Sigmoid colon (tissue), 7 donors: Measurements from ENCODE around the gene STXBP3. TPM values are rescaled to one million over a fixed set of nuclear protein-coding genes. Genes with fewer than 3 reads are reported as not detected.
A peak's percentile ranks its signal among the peaks of the same experiment; 100 is the strongest.

Experiments used
- DNase-seq: peaks from one replicate; pipeline ENCODE4 v3.0.0-alpha.2; 2019
- H3K27ac ChIP-seq, 4 donors: fragments of 200-600 bp; sonication (generic); one replicate each; pipeline ENCODE4 v1.5.1; 2016 to 2019; ENCODE audit warnings: mild to moderate bottlenecking in 1 of 4
- H3K27me3 ChIP-seq, 3 donors: fragments of 200-600 bp; sonication (generic); one replicate each; pipeline ENCODE4 v1.5.1; 2019; ENCODE audit warnings: mild to moderate bottlenecking in 1 of 3
- H3K36me3 ChIP-seq, 4 donors: fragments of 200-600 bp; sonication (generic); one replicate each; pipeline ENCODE4 v1.5.1; 2016 to 2019
- H3K4me1 ChIP-seq, 4 donors: fragments of 200-600 bp; sonication (generic); one replicate each; pipeline ENCODE4 v1.5.1; 2017 to 2019
- H3K4me3 ChIP-seq, 4 donors: fragments of 200-600 bp; sonication (generic); one replicate each; pipeline ENCODE4 v1.5.1; 2017 to 2019; ENCODE audit warnings: mild to moderate bottlenecking in 2 of 4, moderate library complexity in 1 of 4
- H3K9me3 ChIP-seq, 4 donors: fragments of 200-600 bp in 3 of 4; sonication (generic) in 3 of 4; one replicate each; pipeline versions ENCODE4 v1.5.1 to v1.6.1; 2013 to 2019
- EP300 ChIP-seq, 4 donors: sonication (generic); formaldehyde crosslinking; IDR thresholded peaks; one replicate each; pipeline ENCODE4 v1.6.1; 2017; ENCODE audit warnings: antibody characterized with exemption in 4 of 4
- POLR2A ChIP-seq, 2 donors: fragments of 450-650 bp; IDR thresholded peaks; one replicate each; pipeline ENCODE4 v1.6.1; 2016; ENCODE audit warnings: antibody characterized with exemption in 2 of 2, mild to moderate bottlenecking in 2 of 2, moderate library complexity in 2 of 2
- POLR2AphosphoS5 ChIP-seq, 4 donors: sonication (generic); formaldehyde crosslinking; IDR thresholded peaks; one replicate each; pipeline ENCODE4 v1.6.1; 2017; ENCODE audit warnings: antibody characterized with exemption in 4 of 4
- WGBS, 2 donors: extraction: QIAGEN DNeasy Blood & Tissue Kit; methylation state at CpG; one replicate each; pipeline ENCODE4 v1.1.7; 2013; 5-methylcytosine and 5-hydroxymethylcytosine counted together
- intact Hi-C: fragments of 100-400 bp; cut with DNase I; formaldehyde crosslinking; loops from one replicate; pipeline ENCODE4 v1.15.1; 2023
- polyA plus RNA-seq, 3 donors: library from polyadenylated mRNA; stranded (reverse); fragments of 200-250 nt; gene quantifications; one replicate each; pipeline ENCODE4 v1.2.3, GENCODE V29; 2013
- total RNA-seq, 4 donors: library from RNA; depleted of rRNA; stranded (reverse); fragments of >200 nt; gene quantifications; one replicate each; pipeline ENCODE4 v1.1.0, GENCODE V29; 2016
- TF ChIP-seq, protein P1 (sequence below), 4 experiments: fragments of 450-650 bp in 3 of 4; fragments of 200-600 bp in 1 of 4; IDR thresholded peaks; one replicate each; pipeline ENCODE4 v1.5.1; 2016 to 2019; ENCODE audit warnings: antibody characterized with exemption in 4 of 4, mild to moderate bottlenecking in 3 of 4, moderate library complexity in 2 of 4
- donor health status: healthy with polysubstance abuse.
- donor health status: Bipolar disorder and iron deficiency.
- donor health status: healthy.

The STXBP3 gene
- total and polyA plus RNA-seq, 7 donors, result 30.3 to 105 (median 60.1) TPM

DNA sequence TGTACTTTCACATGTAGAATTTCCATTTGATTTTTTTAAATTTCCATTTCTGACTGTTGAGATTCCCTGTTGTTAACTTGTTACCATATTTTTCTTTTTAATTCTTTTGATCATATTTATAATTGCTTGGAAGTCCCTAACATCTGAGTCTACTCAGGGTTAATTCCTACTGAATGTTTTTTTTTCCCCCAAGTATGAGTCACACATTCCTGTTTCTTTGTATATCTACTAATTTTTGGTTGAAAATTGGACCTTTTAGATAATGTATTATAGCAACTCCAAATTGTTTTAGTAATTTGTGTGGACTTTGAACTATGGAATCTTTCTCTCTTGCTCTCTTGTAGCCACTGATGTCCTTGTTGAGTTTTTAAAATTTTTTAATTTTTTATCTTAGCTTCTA is 54.6 kb downstream of the STXBP3 start:
- Histone ChIP-seq H3K27me3 (no peaks in the 10 kb centered on the region), H3K27ac (no peak overlapping the region), H3K9me3 (no peaks in the 10 kb centered on the region), H3K4me1 (no peaks in the 10 kb centered on the region), H3K4me3 (no peak overlapping the region), H3K36me3 (peaks cover 0 to 92% (median 19%) of the 10 kb centered on the region in 4 donors)
- intact Hi-C loops, result loop anchor here (10.0 kb wide), 1 partner anchor 46 kb away; no protein-coding TSS in a partner anchor
- no peak for TF ChIP-seq EP300 (IDR thresholded peaks at IDR 0.05)
- no peak for DNase-seq

DNA sequence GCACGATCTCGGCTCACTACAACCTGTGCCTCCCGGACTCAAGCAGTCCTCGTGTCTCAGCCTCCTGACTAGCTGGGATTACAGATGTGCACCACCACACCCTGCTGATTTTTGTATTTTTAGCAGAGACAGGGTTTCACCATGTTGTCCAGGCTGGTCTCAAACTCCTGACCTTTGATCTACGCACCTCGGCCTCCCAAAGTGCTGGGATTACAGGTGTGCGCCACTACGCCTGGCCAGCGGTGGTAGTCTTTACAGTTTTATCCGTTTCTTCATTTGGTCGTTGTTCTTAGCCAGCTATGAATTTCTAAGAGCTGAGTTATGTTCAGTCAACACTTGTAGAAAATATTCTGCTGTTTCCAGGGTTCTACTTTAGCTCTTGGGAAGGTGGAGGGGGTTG is 57.1 kb downstream of the STXBP3 start:
- 93 to 95% methylated on average over 11 of the region's 11 CpGs for WGBS, 2 donors
- no peaks in the 10 kb centered on the region for H3K9me3 ChIP-seq
- no peaks in the 10 kb centered on the region for H3K4me1 ChIP-seq
- TF ChIP-seq, protein P1, sequence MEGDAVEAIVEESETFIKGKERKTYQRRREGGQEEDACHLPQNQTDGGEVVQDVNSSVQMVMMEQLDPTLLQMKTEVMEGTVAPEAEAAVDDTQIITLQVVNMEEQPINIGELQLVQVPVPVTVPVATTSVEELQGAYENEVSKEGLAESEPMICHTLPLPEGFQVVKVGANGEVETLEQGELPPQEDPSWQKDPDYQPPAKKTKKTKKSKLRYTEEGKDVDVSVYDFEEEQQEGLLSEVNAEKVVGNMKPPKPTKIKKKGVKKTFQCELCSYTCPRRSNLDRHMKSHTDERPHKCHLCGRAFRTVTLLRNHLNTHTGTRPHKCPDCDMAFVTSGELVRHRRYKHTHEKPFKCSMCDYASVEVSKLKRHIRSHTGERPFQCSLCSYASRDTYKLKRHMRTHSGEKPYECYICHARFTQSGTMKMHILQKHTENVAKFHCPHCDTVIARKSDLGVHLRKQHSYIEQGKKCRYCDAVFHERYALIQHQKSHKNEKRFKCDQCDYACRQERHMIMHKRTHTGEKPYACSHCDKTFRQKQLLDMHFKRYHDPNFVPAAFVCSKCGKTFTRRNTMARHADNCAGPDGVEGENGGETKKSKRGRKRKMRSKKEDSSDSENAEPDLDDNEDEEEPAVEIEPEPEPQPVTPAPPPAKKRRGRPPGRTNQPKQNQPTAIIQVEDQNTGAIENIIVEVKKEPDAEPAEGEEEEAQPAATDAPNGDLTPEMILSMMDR (IDR thresholded peaks at IDR 0.05), result no peak
- TF ChIP-seq EP300 (IDR thresholded peaks at IDR 0.05), result no peak
- no peak for TF ChIP-seq POLR2AphosphoS5 (IDR thresholded peaks at IDR 0.05)
- TF ChIP-seq POLR2A (IDR thresholded peaks at IDR 0.05), result no peak
- DNase-seq, result no peak
- H3K4me3 ChIP-seq, result no peak overlapping the region
- H3K36me3 ChIP-seq, result peaks cover 0 to 92% (median 24%) of the 10 kb centered on the region in 4 donors
- H3K27ac ChIP-seq, result no peak overlapping the region
- intact Hi-C loops, result loop anchor here (10.0 kb wide), 1 partner anchor 49 kb away; no protein-coding TSS in a partner anchor
- no peaks in the 10 kb centered on the region for H3K27me3 ChIP-seq

DNA sequence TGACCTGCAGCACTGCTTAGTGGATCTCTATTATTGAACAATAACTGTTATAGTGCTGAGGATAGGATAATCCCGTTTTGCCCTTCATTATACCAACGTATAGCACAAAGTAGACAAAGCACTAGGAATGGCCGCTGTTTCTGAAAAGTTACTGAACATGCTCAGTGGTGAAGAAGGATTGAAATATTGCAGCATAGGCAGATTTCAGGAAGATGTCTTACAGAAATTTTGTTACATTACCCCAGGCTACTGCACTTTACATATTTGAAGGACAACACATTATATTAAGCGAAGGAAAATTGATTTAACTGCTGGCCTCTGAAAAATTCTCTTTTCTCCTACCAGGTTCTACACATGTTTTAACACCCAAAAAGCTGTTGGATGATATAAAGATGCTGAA is 62.0 kb downstream of the STXBP3 start:
- Histone ChIP-seq H3K9me3 (no peaks in the 10 kb centered on the region), H3K36me3 (peaks cover 0 to 76% (median 17%) of the 10 kb centered on the region in 4 donors), H3K27me3 (no peaks in the 10 kb centered on the region), H3K4me3 (no peak overlapping the region), H3K4me1 (no peaks in the 10 kb centered on the region), H3K27ac (no peak overlapping the region)
- intact Hi-C loops, result loop anchor here (10.0 kb wide), 1 partner anchor 54 kb away; no protein-coding TSS in a partner anchor
- WGBS, 2 donors, result 97% methylated on average over 4 of the region's 4 CpGs
- no peak for DNase-seq
- TF ChIP-seq POLR2A (IDR thresholded peaks at IDR 0.05) (no peak), EP300 (IDR thresholded peaks at IDR 0.05) (no peak), POLR2AphosphoS5 (IDR thresholded peaks at IDR 0.05) (no peak)
- TF ChIP-seq, protein P1 (IDR thresholded peaks at IDR 0.05), result no peak

DNA sequence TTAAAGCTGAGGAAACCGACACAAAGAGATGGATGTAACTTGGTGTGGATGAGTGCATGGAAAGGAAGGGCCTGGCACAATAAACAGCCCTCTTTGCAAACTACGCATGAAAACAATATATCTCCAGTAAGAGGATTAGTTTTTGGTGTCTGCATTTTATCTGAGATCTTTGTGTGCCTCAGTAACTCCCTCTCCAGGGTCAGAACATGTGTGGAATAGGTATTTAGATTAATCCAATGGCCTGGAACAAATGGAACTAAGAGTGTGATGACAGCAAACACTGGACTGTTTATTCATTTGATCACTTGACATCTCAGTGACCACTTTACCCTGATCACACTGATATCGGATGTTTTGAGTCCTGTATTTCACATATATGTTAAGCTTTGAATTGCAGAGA is 65.1 kb downstream of the STXBP3 start:
- H3K4me3 ChIP-seq, result no peak overlapping the region
- peaks cover 0 to 46% (median 9%) of the 10 kb centered on the region in 4 donors for H3K36me3 ChIP-seq
- WGBS, 2 donors, result 96 to 97% methylated on average over 3 of the region's 3 CpGs
- no peak overlapping the region for H3K27ac ChIP-seq
- no peaks in the 10 kb centered on the region for H3K27me3 ChIP-seq
- no peak for DNase-seq
- H3K4me1 ChIP-seq, result peaks cover 0 to 28% (median 26%) of the 10 kb centered on the region in 4 donors
- no peaks in the 10 kb centered on the region for H3K9me3 ChIP-seq
- intact Hi-C loops, result no loop called here
- TF ChIP-seq POLR2A (IDR thresholded peaks at IDR 0.05) (no peak), POLR2AphosphoS5 (IDR thresholded peaks at IDR 0.05) (no peak), EP300 (IDR thresholded peaks at IDR 0.05) (no peak)
- TF ChIP-seq, protein P1 (IDR thresholded peaks at IDR 0.05), result no peak

DNA sequence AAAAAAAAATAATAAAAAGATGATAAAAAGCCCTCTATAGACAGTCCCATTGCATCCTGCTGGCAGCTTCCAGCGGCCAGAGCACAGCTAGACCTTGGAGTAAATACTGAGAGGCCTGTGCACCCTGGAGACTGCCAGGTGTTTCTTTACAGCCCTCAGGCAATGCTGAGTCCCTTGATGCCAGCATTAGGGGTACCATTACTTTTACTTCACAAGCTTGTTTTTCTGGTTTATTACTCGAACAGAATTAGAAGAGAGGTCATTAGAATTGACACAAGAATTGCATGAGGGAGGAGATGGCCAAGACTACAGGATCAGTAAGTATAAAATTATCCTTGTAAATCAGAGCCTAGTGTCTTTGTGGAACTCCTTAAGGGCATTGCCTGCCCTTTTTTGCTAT is 66.9 kb downstream of the STXBP3 start:
- no peak overlapping the region for H3K4me3 ChIP-seq
- intact Hi-C loops, result no loop called here
- peaks cover 0 to 29% (median 4%) of the 10 kb centered on the region in 4 donors for H3K36me3 ChIP-seq
- no peak for TF ChIP-seq POLR2A (IDR thresholded peaks at IDR 0.05)
- TF ChIP-seq, protein P1 (IDR thresholded peaks at IDR 0.05), result no peak
- TF ChIP-seq EP300 (IDR thresholded peaks at IDR 0.05), result no peak
- no peaks in the 10 kb centered on the region for H3K9me3 ChIP-seq
- WGBS, 2 donors, result 84 to 88% methylated on average over 2 of the region's 2 CpGs
- no peaks in the 10 kb centered on the region for H3K27me3 ChIP-seq
- DNase-seq, result no peak
- H3K4me1 ChIP-seq, result peaks cover 0 to 37% (median 33%) of the 10 kb centered on the region in 4 donors
- H3K27ac ChIP-seq, result peak overlapping the region in 2 of 4 donors; percentile 81 to 82
